OCI-LY1 (cell line): ENCODE data around the gene FLRT1.

Source experiments
- H2AFZ ChIP-seq: fragments of 200-600 bp; sonication (generic), shearing (Covaris generic); 2 replicates; pipeline ENCODE4 v1.6.0; 2014; ENCODE audit warnings: antibody characterized with exemption, mild to moderate bottlenecking, low read length
- H3F3A ChIP-seq: fragments of 200-600 bp; sonication (generic), shearing (Covaris generic); 2 replicates; pipeline ENCODE4 v1.6.0; 2014; ENCODE audit warnings: mild to moderate bottlenecking, antibody characterized with exemption, low read length, moderate library complexity; ENCODE audit not compliant: insufficient read depth
- H3K27ac ChIP-seq: fragments of 200-600 bp; sonication (generic); 2 replicates; pipeline ENCODE4 v1.5.1; 2014; ENCODE audit warnings: low read length, mixed run types, mild to moderate bottlenecking, low read depth; ENCODE audit not compliant: poor library complexity, severe bottlenecking
- H3K27me3 ChIP-seq: fragments of 200-600 bp; sonication (generic); 2 replicates; pipeline ENCODE4 v1.6.0; 2014; ENCODE audit warnings: antibody characterized with exemption, mild to moderate bottlenecking, low read length, moderate library complexity; ENCODE audit not compliant: insufficient read depth
- H3K36me3 ChIP-seq: fragments of 200-600 bp; sonication (generic); 2 replicates; pipeline ENCODE4 v1.6.1; 2014; ENCODE audit warnings: mild to moderate bottlenecking, antibody characterized with exemption, low read length, moderate library complexity, mixed read lengths; ENCODE audit not compliant: insufficient read depth
- H3K4me1 ChIP-seq: fragments of 200-600 bp; sonication (generic); 2 replicates; pipeline ENCODE4 v1.5.1; 2014; ENCODE audit warnings: mild to moderate bottlenecking, low read length, moderate library complexity; ENCODE audit not compliant: insufficient read depth, severe bottlenecking
- H3K4me2 ChIP-seq: fragments of 200-600 bp; sonication (generic), shearing (Covaris generic); 2 replicates; pipeline ENCODE4 v1.6.1; 2014; ENCODE audit warnings: low read length
- H3K4me3 ChIP-seq: fragments of 200-600 bp; sonication (generic); 2 replicates; pipeline ENCODE4 v1.5.1; 2014; ENCODE audit warnings: low read length, low read depth, mild to moderate bottlenecking, mixed read lengths; ENCODE audit not compliant: poor library complexity, severe bottlenecking
- H3K79me2 ChIP-seq: fragments of 200-600 bp; shearing (Covaris generic); 2 replicates; pipeline ENCODE4 v1.6.1; 2016; ENCODE audit warnings: mixed run types, low read length, mixed read lengths; ENCODE audit not compliant: insufficient read depth
- H3K9ac ChIP-seq: fragments of 200-600 bp; sonication (generic), shearing (Covaris generic); 2 replicates; pipeline ENCODE4 v1.6.1; 2014; ENCODE audit warnings: mild to moderate bottlenecking, low read length, mixed read lengths
- H3K9me2 ChIP-seq: fragments of 200-600 bp; sonication (generic), shearing (Covaris generic); 2 replicates; pipeline ENCODE4 v1.6.1; 2014; ENCODE audit warnings: low read depth, mild to moderate bottlenecking, low read length, mixed read lengths
- H3K9me3 ChIP-seq: fragments of 200-600 bp; shearing (Covaris generic); 2 replicates; pipeline ENCODE4 v1.6.1; 2014; ENCODE audit warnings: low read length, mixed read lengths
- H4K20me1 ChIP-seq: fragments of 200-600 bp; sonication (generic), shearing (Covaris generic); 2 replicates; pipeline ENCODE4 v1.6.0; 2016; ENCODE audit warnings: mild to moderate bottlenecking, low read length; ENCODE audit not compliant: insufficient read depth
- CTCF ChIP-seq: fragments of 200-600 bp; sonication (generic), shearing (Covaris generic); IDR thresholded peaks from 2 replicates; pipeline ENCODE4 v1.5.1; 2017; ENCODE audit warnings: mild to moderate bottlenecking, antibody characterized with exemption, low read length, moderate library complexity, mixed read lengths
- EZH2 ChIP-seq: fragments of 200-600 bp; sonication (generic), shearing (Covaris generic); IDR thresholded peaks from 2 replicates; pipeline ENCODE4 v1.8.0; 2017; ENCODE audit warnings: borderline replicate concordance, mixed run types, mild to moderate bottlenecking, antibody characterized with exemption, low read length, moderate library complexity, mixed read lengths

Gene FLRT1

DNA sequence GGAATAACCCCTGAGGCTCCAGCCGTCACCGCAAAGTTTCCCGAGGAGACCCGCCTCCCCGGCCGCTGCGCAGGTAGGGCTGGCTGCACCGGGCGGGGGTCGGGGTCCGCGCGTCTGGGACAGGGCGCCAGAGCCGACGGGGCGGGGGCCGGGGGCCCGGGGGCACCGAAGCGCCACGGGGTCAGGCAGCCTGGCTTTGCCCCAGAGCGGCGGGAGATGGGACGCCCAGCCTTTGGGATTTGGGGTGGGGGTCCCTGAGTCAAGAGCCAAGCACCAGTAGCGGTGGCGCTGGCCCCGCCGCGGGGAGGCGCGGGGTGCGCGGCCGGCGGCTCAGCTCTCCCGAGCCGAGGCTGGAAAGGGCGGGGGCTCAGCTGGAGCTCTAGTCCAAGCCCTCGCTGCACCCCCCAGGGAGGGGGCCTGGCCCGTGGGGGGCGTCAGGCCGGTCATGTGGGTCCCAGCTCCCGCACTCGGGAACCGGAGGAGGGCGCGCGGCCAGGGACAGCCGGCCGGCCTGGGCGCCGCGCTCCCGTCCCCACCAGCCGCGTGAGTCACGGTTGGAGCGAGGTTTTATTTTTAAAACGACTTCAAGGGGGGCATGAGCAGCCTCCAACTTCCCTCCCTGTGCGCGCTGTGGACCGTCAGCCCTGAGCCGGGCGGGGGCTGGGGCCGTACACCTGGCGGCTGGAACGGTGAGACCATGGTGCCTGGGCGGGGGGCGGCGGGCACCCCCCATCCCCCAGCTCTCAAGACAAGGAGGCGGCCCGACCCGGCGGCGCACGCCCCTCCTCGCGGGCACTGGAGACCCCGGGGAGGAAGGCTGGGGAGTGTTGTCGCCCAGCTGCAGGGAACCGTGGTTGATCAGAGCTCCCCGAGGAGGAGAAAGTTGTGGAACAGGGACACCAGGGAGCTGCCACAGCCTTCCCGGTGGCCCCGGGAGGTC is 626 bp downstream of the FLRT1 start:
- Histone ChIP-seq H4K20me1 (no peaks in the 10 kb centered on the region), H3K4me3 (no peak overlapping the region), H3K4me1 (no peaks in the 10 kb centered on the region), H3K36me3 (no peaks in the 10 kb centered on the region), H3K27me3 (peaks cover 5% of the 10 kb centered on the region; the same call in 1 of the 2 replicates), H3K4me2 (no peak overlapping the region), H2AFZ (no peak overlapping the region), H3K79me2 (no peaks in the 10 kb centered on the region), H3K9me2 (no peaks in the 10 kb centered on the region), H3K27ac (no peak overlapping the region), H3K9ac (no peak overlapping the region), H3F3A (no peaks in the 10 kb centered on the region), H3K9me3 (no peaks in the 10 kb centered on the region)
- TF ChIP-seq EZH2, result no peak
- TF ChIP-seq CTCF, result no peak

GRCh38 chr11:64037027-64037634 is 1.4 kb downstream of the FLRT1 start:
- H3K36me3 ChIP-seq, result no peaks in the 10 kb centered on the region
- no peaks in the 10 kb centered on the region for H3K4me1 ChIP-seq
- H3K4me2 ChIP-seq, result no peak overlapping the region
- peaks cover 5% of the 10 kb centered on the region; the same call in 1 of the 2 replicates for H3K27me3 ChIP-seq
- H3K9ac ChIP-seq, result no peak overlapping the region
- no peaks in the 10 kb centered on the region for H3K79me2 ChIP-seq
- no peak overlapping the region for H2AFZ ChIP-seq
- H3K4me3 ChIP-seq, result no peak overlapping the region
- no peaks in the 10 kb centered on the region for H3K9me3 ChIP-seq
- no peak for TF ChIP-seq EZH2
- no peak for TF ChIP-seq CTCF
- no peak overlapping the region for H3K27ac ChIP-seq
- no peaks in the 10 kb centered on the region for H3F3A ChIP-seq
- no peaks in the 10 kb centered on the region for H4K20me1 ChIP-seq
- H3K9me2 ChIP-seq, result no peaks in the 10 kb centered on the region

- no peak overlapping the region for H2AFZ ChIP-seq
- H4K20me1 ChIP-seq, result no peaks in the 10 kb centered on the region
- no peaks in the 10 kb centered on the region for H3F3A ChIP-seq
- H3K9ac ChIP-seq, result no peak overlapping the region
- no peak overlapping the region for H3K4me3 ChIP-seq
- no peak overlapping the region for H3K4me2 ChIP-seq
- H3K4me1 ChIP-seq, result no peaks in the 10 kb centered on the region
- H3K79me2 ChIP-seq, result no peaks in the 10 kb centered on the region
- H3K36me3 ChIP-seq, result no peaks in the 10 kb centered on the region
- TF ChIP-seq EZH2, result no peak
- no peak overlapping the region for H3K27ac ChIP-seq
- H3K9me3 ChIP-seq, result no peaks in the 10 kb centered on the region
- no peaks in the 10 kb centered on the region for H3K9me2 ChIP-seq
- no peaks in the 10 kb centered on the region for H3K27me3 ChIP-seq
Observed at GRCh38 chr11:64038500-64038899, 2.8 kb downstream of the FLRT1 start.
